HepG2 (cell line): ENCODE measurements around the gene GRHPR. TPM values are rescaled to one million over a fixed set of nuclear protein-coding genes. Genes with fewer than 3 reads are reported as not detected.

Experiments
- ATAD3A ChIP-seq: sonication (generic); formaldehyde crosslinking; IDR thresholded peaks from 2 replicates; pipeline ENCODE4 v1.4.0; 2020; ENCODE audit warnings: missing genetic modification reagents
- DNMT1 ChIP-seq: sonication (generic); formaldehyde crosslinking; IDR thresholded peaks from 2 replicates; pipeline ENCODE4 v1.5.1; 2020; ENCODE audit warnings: mild to moderate bottlenecking, missing genetic modification reagents
- KLF6 ChIP-seq: IDR thresholded peaks from 2 replicates; pipeline ENCODE4 v1.8.0; 2016; ENCODE audit warnings: missing biosample characterization, missing genetic modification reagents
- KLF9 ChIP-seq: IDR thresholded peaks from 2 replicates; pipeline ENCODE4 v1.6.1; 2016; ENCODE audit warnings: low read depth
- MYNN ChIP-seq: sonication (generic); formaldehyde crosslinking; IDR thresholded peaks from 2 replicates; pipeline ENCODE4 v1.4.0; 2020; ENCODE audit warnings: mild to moderate bottlenecking, low read depth, missing genetic modification reagents
- NFE2 ChIP-seq: sonication (generic); formaldehyde crosslinking; IDR thresholded peaks from 2 replicates; pipeline ENCODE4 v1.4.0; 2020; ENCODE audit warnings: missing genetic modification reagents
- NFIC ChIP-seq: IDR thresholded peaks from 2 replicates; pipeline ENCODE4 v1.6.1; 2012; ENCODE audit warnings: mild to moderate bottlenecking, low read length, inconsistent platforms
- SMAD9 ChIP-seq: sonication (generic); formaldehyde crosslinking; IDR thresholded peaks from 2 replicates; pipeline ENCODE4 v1.5.1; 2020; ENCODE audit warnings: mild to moderate bottlenecking, missing genetic modification reagents
- ZNF256 ChIP-seq: sonication (generic); formaldehyde crosslinking; conservative IDR thresholded peaks from 2 replicates; pipeline ENCODE4 v1.4.0; 2020; ENCODE audit warnings: missing genetic modification reagents
- ZNF598 ChIP-seq: sonication (generic); formaldehyde crosslinking; IDR thresholded peaks from 2 replicates; pipeline ENCODE4 v1.5.1; 2020; ENCODE audit warnings: mild to moderate bottlenecking, missing genetic modification reagents, borderline replicate concordance
- ZNF7 ChIP-seq: IDR thresholded peaks from 2 replicates; pipeline ENCODE4 v1.6.1; 2016; ENCODE audit warnings: missing biosample characterization, missing genetic modification reagents
- ZNF850 ChIP-seq: sonication (generic); formaldehyde crosslinking; conservative IDR thresholded peaks from 2 replicates; pipeline ENCODE4 v1.9.0; 2021; ENCODE audit warnings: mild to moderate bottlenecking, missing genetic modification reagents
- ZNF883 ChIP-seq: sonication (generic); formaldehyde crosslinking; IDR thresholded peaks from 2 replicates; pipeline ENCODE4 v1.5.1; 2020; ENCODE audit warnings: mild to moderate bottlenecking, missing genetic modification reagents; ENCODE audit errors: not compliant biosample characterization
- polyA plus RNA-seq, 8 experiments: library from polyadenylated mRNA; depleted of rRNA in 3 of 8; stranded (reverse) in 7 of 8; unstranded in 1 of 8; fragments of >200 nt; fragmentation: Illumina TruSeq in 4 of 8; extraction: Trizol in 4 of 8; gene quantifications; 2 replicates each; pipeline versions ENCODE4 v1.2.1 to v1.2.3, GENCODE V29; 2011 to 2016; ENCODE audit warnings: low read depth in 4 of 8, missing spikeins in 1 of 8, mixed read lengths in 1 of 8; ENCODE audit not compliant: insufficient read depth in 1 of 8
- total RNA-seq, 5 experiments: library from RNA; depleted of rRNA; stranded (reverse); fragments of >200 nt; fragmentation: Illumina TruSeq; extraction: Trizol; gene quantifications; 2 replicates each; pipeline ENCODE4 v1.2.3, GENCODE V29; 2016; ENCODE audit warnings: low read depth in 1 of 5
- TF ChIP-seq, protein P1 (sequence below), 2 experiments: sonication (generic) in 1 of 2; formaldehyde crosslinking in 1 of 2; IDR thresholded peaks; 2 replicates each; pipeline versions ENCODE4 v1.5.1 to v1.6.1; 2011 to 2020; ENCODE audit warnings: borderline replicate concordance in 1 of 2, low read depth in 1 of 2, low read length in 1 of 2, mild to moderate bottlenecking in 1 of 2, missing genetic modification reagents in 1 of 2, moderate library complexity in 1 of 2
- TF ChIP-seq, protein P2 (sequence below): sonication (generic); formaldehyde crosslinking; IDR thresholded peaks from 2 replicates; pipeline ENCODE4 v1.9.0; 2021; ENCODE audit warnings: missing genetic modification reagents, mild to moderate bottlenecking, borderline replicate concordance
- TF ChIP-seq, protein P3 (sequence below): sonication (generic); formaldehyde crosslinking; IDR thresholded peaks from 2 replicates; pipeline ENCODE4 v1.4.0; 2020; ENCODE audit warnings: mild to moderate bottlenecking, low read depth, missing genetic modification reagents
- TF ChIP-seq, protein P4 (sequence below): sonication (generic); formaldehyde crosslinking; IDR thresholded peaks from 2 replicates; pipeline ENCODE4 v1.5.0; 2020; ENCODE audit warnings: missing genetic modification reagents
- TF ChIP-seq, protein P5 (sequence below): sonication (generic); formaldehyde crosslinking; IDR thresholded peaks from 2 replicates; pipeline ENCODE4 v1.4.0; 2020; ENCODE audit warnings: missing genetic modification reagents, mild to moderate bottlenecking, borderline replicate concordance

Gene GRHPR
- total and polyA plus RNA-seq, 2 of the 13 experiments (the other 11 are each of a cell fraction or from before 2014, with no cell fraction given): 113 to 115 TPM

DNA sequence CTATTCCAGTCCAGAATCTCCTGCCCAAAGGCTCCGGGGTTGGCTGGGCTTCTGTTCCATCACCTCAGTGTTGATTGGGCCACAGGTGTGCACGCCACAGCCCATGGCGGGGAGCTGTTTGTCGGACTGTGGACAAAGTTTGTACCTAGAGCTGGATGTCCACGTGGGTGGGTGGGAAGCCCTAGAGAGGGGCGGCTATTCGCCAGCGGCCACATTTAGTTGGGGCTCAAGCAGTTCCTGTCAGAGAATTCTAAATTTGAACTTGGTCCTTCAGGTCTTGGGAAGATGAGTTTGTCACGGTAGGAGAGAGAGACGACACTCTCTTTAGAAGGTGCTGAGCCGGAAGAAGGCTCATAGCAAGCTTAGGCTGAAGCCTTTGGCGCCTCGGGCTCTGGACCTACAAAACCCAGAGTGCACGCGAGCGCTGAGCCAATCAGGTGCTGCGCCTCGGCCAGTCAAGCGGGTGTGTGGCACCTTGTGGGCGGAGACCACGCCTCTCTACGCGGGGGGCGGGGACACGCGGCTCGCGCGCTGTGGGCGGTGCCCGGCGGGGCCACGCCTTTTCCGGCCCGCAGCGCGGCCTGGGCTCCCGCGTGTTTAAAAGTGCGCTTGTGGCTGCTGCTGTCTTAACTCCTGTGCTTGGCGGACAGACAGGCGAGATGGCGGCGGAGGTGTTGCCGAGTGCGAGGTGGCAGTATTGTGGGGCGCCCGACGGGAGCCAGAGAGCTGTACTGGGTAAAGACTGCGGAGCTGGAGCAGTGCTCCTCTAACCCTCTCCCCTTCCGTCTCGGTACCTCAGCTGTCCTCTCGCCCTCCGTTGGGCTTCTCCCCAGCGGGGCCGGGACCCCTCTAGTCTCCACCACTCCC, 63.1 kb downstream of the GRHPR start, which contains the start of gene POLR1E (continued):
- TF ChIP-seq, protein P1, sequence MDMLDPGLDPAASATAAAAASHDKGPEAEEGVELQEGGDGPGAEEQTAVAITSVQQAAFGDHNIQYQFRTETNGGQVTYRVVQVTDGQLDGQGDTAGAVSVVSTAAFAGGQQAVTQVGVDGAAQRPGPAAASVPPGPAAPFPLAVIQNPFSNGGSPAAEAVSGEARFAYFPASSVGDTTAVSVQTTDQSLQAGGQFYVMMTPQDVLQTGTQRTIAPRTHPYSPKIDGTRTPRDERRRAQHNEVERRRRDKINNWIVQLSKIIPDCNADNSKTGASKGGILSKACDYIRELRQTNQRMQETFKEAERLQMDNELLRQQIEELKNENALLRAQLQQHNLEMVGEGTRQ (IDR thresholded peaks at IDR 0.05; ENCODE audit: low read depth, low read length): no peak
- TF ChIP-seq, protein P1 (CRISPR knock-in tag; IDR thresholded peaks at IDR 0.05; ENCODE audit: borderline replicate concordance): 0 out of 2 replicates have a peak, but pooled peaks have one; percentile 38
- 0 out of 2 replicates have a peak, but pooled peaks have one; percentile 43 for TF ChIP-seq ZNF256 (CRISPR knock-in tag)
- TF ChIP-seq, protein P2, sequence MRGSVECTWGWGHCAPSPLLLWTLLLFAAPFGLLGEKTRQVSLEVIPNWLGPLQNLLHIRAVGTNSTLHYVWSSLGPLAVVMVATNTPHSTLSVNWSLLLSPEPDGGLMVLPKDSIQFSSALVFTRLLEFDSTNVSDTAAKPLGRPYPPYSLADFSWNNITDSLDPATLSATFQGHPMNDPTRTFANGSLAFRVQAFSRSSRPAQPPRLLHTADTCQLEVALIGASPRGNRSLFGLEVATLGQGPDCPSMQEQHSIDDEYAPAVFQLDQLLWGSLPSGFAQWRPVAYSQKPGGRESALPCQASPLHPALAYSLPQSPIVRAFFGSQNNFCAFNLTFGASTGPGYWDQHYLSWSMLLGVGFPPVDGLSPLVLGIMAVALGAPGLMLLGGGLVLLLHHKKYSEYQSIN (CRISPR knock-in tag): no peak
- TF ChIP-seq ATAD3A (CRISPR knock-in tag): no peak
- TF ChIP-seq, protein P3, sequence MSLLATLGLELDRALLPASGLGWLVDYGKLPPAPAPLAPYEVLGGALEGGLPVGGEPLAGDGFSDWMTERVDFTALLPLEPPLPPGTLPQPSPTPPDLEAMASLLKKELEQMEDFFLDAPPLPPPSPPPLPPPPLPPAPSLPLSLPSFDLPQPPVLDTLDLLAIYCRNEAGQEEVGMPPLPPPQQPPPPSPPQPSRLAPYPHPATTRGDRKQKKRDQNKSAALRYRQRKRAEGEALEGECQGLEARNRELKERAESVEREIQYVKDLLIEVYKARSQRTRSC (CRISPR knock-in tag): 0 out of 2 replicates have a peak, but pooled peaks have one; percentile 79
- TF ChIP-seq SMAD9: 0 out of 2 replicates have a peak, but pooled peaks have one; percentile 51
- TF ChIP-seq ZNF7 (CRISPR knock-in tag): no peak
- TF ChIP-seq KLF9 (CRISPR knock-in tag): no peak; the same call in none of the 2 replicates
- TF ChIP-seq, protein P4, sequence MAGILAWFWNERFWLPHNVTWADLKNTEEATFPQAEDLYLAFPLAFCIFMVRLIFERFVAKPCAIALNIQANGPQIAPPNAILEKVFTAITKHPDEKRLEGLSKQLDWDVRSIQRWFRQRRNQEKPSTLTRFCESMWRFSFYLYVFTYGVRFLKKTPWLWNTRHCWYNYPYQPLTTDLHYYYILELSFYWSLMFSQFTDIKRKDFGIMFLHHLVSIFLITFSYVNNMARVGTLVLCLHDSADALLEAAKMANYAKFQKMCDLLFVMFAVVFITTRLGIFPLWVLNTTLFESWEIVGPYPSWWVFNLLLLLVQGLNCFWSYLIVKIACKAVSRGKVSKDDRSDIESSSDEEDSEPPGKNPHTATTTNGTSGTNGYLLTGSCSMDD (CRISPR knock-in tag): no peak
- TF ChIP-seq ZNF850 (CRISPR knock-in tag): no peak
- TF ChIP-seq, protein P5, sequence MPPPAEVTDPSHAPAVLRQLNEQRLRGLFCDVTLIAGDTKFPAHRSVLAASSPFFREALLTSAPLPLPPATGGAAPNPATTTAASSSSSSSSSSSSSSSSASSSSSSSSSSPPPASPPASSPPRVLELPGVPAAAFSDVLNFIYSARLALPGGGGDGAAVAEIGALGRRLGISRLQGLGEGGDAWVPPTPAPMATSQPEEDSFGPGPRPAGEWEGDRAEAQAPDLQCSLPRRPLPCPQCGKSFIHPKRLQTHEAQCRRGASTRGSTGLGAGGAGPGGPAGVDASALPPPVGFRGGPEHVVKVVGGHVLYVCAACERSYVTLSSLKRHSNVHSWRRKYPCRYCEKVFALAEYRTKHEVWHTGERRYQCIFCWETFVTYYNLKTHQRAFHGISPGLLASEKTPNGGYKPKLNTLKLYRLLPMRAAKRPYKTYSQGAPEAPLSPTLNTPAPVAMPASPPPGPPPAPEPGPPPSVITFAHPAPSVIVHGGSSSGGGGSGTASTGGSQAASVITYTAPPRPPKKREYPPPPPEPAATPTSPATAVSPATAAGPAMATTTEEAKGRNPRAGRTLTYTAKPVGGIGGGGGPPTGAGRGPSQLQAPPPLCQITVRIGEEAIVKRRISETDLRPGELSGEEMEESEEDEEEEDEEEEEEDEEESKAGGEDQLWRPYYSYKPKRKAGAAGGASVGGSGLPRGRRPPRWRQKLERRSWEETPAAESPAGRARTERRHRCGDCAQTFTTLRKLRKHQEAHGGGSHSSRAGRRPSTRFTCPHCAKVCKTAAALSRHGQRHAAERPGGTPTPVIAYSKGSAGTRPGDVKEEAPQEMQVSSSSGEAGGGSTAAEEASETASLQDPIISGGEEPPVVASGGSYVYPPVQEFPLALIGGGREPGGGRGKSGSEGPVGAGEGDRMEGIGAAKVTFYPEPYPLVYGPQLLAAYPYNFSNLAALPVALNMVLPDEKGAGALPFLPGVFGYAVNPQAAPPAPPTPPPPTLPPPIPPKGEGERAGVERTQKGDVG: no peak
- TF ChIP-seq ZNF598 (CRISPR knock-in tag): peak; percentile 32; the same call in 1 of the 2 replicates
- no peak; the same call in 1 of the 2 replicates for TF ChIP-seq NFIC
- TF ChIP-seq MYNN (CRISPR knock-in tag): no peak
- TF ChIP-seq ZNF883 (CRISPR knock-in tag): no peak
- no peak for TF ChIP-seq NFE2 (CRISPR knock-in tag)
- no peak for TF ChIP-seq DNMT1 (CRISPR knock-in tag)
- TF ChIP-seq KLF6 (CRISPR knock-in tag): peak; percentile 66; the same call in 1 of the 2 replicates
